Stimulated activated CD8-positive, alpha-beta memory T cell treated with anti-CD3 and anti-CD28 coated beads, Interleukin-7, amount 100 ng/mL, for 48 hours (primary cell): Measurements from ENCODE around the gene KLHL20.
"Not testable (repeated sequence)": the region's sequence is repeated elsewhere in the genome, so short reads cannot be mapped to it uniquely, and the experiment has no call there.

Experiments
- DNase-seq, 2 donors: peaks; one replicate each; pipeline ENCODE4 v3.0.0-alpha.2; 2020; ENCODE audit warnings: low read depth in 1 of 2; ENCODE audit errors: extremely low read depth in 1 of 2

The KLHL20 gene

GRCh38 chr1:173714759-173715537 lies at the start of gene KLHL20:
TSS of gene KLHL20 (plus strand) at chr1:173714981. CDS start at chr1:173716044, 1,063 bp downstream.
- DNase-seq: peak; percentile 64 to 71

GRCh38 chr1:173666646-173667045 lies 48.1 kb upstream of the KLHL20 start:
- DNase-seq: no peak

- DNase-seq: no peak
Measured at GRCh38 chr1:173669491-173669941, 45.3 kb upstream of the KLHL20 start, which contains the start of gene ANKRD45. TSS of gene ANKRD45 (minus strand) at chr1:173669851. CDS start at chr1:173659418, 10,433 bp downstream.

- DNase-seq: not testable (repeated sequence)
Measured at GRCh38 chr1:173674496-173674895, 40.3 kb upstream of the KLHL20 start.

GRCh38 chr1:173680152-173680551 lies 34.6 kb upstream of the KLHL20 start:
- not testable (repeated sequence) for DNase-seq

GRCh38 chr1:173682184-173682583 lies 32.6 kb upstream of the KLHL20 start:
- no peak for DNase-seq

- DNase-seq: not testable (repeated sequence)
Measured at GRCh38 chr1:173683838-173684237, 30.9 kb upstream of the KLHL20 start.

- not testable (repeated sequence) for DNase-seq
Measured at GRCh38 chr1:173685121-173685520, 29.7 kb upstream of the KLHL20 start.

GRCh38 chr1:173688300-173688699 lies 26.5 kb upstream of the KLHL20 start:
- DNase-seq: no peak

- DNase-seq: no peak
Measured at GRCh38 chr1:173693238-173693637, 21.5 kb upstream of the KLHL20 start.

GRCh38 chr1:173701299-173701698 lies 13.5 kb upstream of the KLHL20 start:
- not testable (repeated sequence) for DNase-seq

GRCh38 chr1:173702736-173703135 lies 12.0 kb upstream of the KLHL20 start:
- DNase-seq: no peak

- no peak for DNase-seq
Measured at GRCh38 chr1:173705117-173705516, 9.7 kb upstream of the KLHL20 start.

GRCh38 chr1:173708787-173709186 lies 6.0 kb upstream of the KLHL20 start:
- DNase-seq: no peak

GRCh38 chr1:173714441-173714758 lies 381 bp upstream of the KLHL20 start:
- no peak for DNase-seq

- DNase-seq: no peak
Measured at GRCh38 chr1:173715538-173715844, 710 bp downstream of the KLHL20 start.

- no peak for DNase-seq
Measured at GRCh38 chr1:173717238-173717637, 2.5 kb downstream of the KLHL20 start.

GRCh38 chr1:173731331-173731730 lies 16.6 kb downstream of the KLHL20 start:
- DNase-seq: not testable (repeated sequence)

GRCh38 chr1:173733912-173734311 lies 19.1 kb downstream of the KLHL20 start:
- no peak for DNase-seq

GRCh38 chr1:173736104-173736503 lies 21.3 kb downstream of the KLHL20 start:
- DNase-seq: not testable (repeated sequence)

- no peak for DNase-seq
Measured at GRCh38 chr1:173742203-173742886, 27.6 kb downstream of the KLHL20 start.

- no peak for DNase-seq
Measured at GRCh38 chr1:173744651-173745050, 29.9 kb downstream of the KLHL20 start.
